Right cardiac atrium (tissue), 5 donors: ENCODE measurements around the gene CD81. TPM values are rescaled to one million over a fixed set of nuclear protein-coding genes. Genes with fewer than 3 reads are reported as not detected.
A peak's percentile ranks its signal among the peaks of the same experiment; 100 is the strongest.

Source experiments
- ATAC-seq, 2 donors: fragments of 200-7000 bp; cut with Tn5 transposase; one replicate each; pipeline versions ENCODE4 v1.8.0 to v1.9.1; 2020; ENCODE audit warnings: moderate library complexity in 2 of 2, mild to moderate bottlenecking in 1 of 2
- DNase-seq, 3 donors: peaks; one replicate each; pipeline ENCODE4 v3.0.0-alpha.2; 2020
- H3K27ac ChIP-seq: one replicate; pipeline ENCODE4 v1.5.1; 2013; ENCODE audit warnings: mild to moderate bottlenecking, low read length, control low read depth, moderate library complexity
- H3K27me3 ChIP-seq: one replicate; pipeline ENCODE4 v1.6.1; 2013; ENCODE audit not compliant: control insufficient read depth, insufficient read depth
- H3K4me1 ChIP-seq: one replicate; pipeline ENCODE4 v1.6.1; 2013; ENCODE audit warnings: low read length; ENCODE audit not compliant: control insufficient read depth, insufficient read depth
- H3K4me3 ChIP-seq: one replicate; pipeline ENCODE4 v1.5.1; 2013; ENCODE audit warnings: low read length, control low read depth
- H3K9me3 ChIP-seq: one replicate; pipeline ENCODE4 v1.6.1; 2013; ENCODE audit warnings: low read length; ENCODE audit not compliant: control insufficient read depth
- WGBS: extraction: QIAGEN DNeasy Blood & Tissue Kit; methylation state at CpG from one replicate; pipeline ENCODE4 v1.1.7; 2013; 5-methylcytosine and 5-hydroxymethylcytosine counted together
- intact Hi-C, 4 donors: fragments of 100-400 bp; cut with DNase I; formaldehyde crosslinking; loops; one replicate each; pipeline versions ENCODE4 v1.11.0 to v1.14.0; 2022 to 2023
- polyA plus RNA-seq: library from polyadenylated mRNA; stranded (reverse); fragments of 200-250 nt; gene quantifications from one replicate; pipeline ENCODE4 v1.2.3, GENCODE V29; 2013
- total RNA-seq, 4 donors: library from RNA; stranded (reverse); fragmentation: NEBNext Ultra II Directional; extraction: Animal tissue kit (Norgen Biotek cat#: 25700); gene quantifications; one replicate each; pipeline ENCODE4 v1.2.1, GENCODE V29; 2021
- donor health status: healthy with polysubstance abuse.
- donor health status: DM: no; HTN: yes; CAD: no.
- donor health status: DM: no; HTN: no; CAD: no.
- donor health status: DM: no; HTN: yes; CAD: no; lungs with severe emphysema.
- donor health status: DM: yes; HTN: yes; CAD: no.

CD81 gene
- total and polyA plus RNA-seq, 5 donors: 677 to 920 (median 816) TPM

GRCh38 chr11:2383852-2384804 is 7.0 kb downstream of the CD81 start:
- peaks cover 50% of the 10 kb centered on the region for H3K4me1 ChIP-seq
- ATAC-seq (peak in 1 of 2 donors; percentile 1), DNase-seq (peak; percentile 46 to 76 (median 76))
- no peaks in the 10 kb centered on the region for H3K27me3 ChIP-seq
- WGBS: 48% methylated on average over 33 of the region's 33 CpGs
- intact Hi-C loops: no loop called here
- no peak overlapping the region for H3K4me3 ChIP-seq
- H3K9me3 ChIP-seq: no peaks in the 10 kb centered on the region
- no peak overlapping the region for H3K27ac ChIP-seq

- peaks cover 50% of the 10 kb centered on the region for H3K4me1 ChIP-seq
- H3K4me3 ChIP-seq: no peak overlapping the region
- DNase-seq (peak; percentile 8 to 48 (median 38)), ATAC-seq (no peak)
- H3K27me3 ChIP-seq: no peaks in the 10 kb centered on the region
- H3K9me3 ChIP-seq: no peaks in the 10 kb centered on the region
- intact Hi-C loops: no loop called here
- peak overlapping the region; percentile 35 for H3K27ac ChIP-seq
- WGBS: 70% methylated on average over 47 of the region's 48 CpGs
Observed at GRCh38 chr11:2385156-2386151, 8.3 kb downstream of the CD81 start.

GRCh38 chr11:2386591-2386990 is 9.5 kb downstream of the CD81 start:
- no peak overlapping the region for H3K4me3 ChIP-seq
- H3K27me3 ChIP-seq: no peaks in the 10 kb centered on the region
- no peak for ATAC-seq
- no peaks in the 10 kb centered on the region for H3K9me3 ChIP-seq
- WGBS: 37% methylated on average over 9 of the region's 9 CpGs
- H3K27ac ChIP-seq: peak overlapping the region; percentile 43
- intact Hi-C loops: no loop called here
- peaks cover 48% of the 10 kb centered on the region for H3K4me1 ChIP-seq
- DNase-seq: peak in 2 of 3 donors; percentile 50 to 53

- Histone ChIP-seq H3K27ac (peak overlapping the region; percentile 6), H3K4me3 (no peak overlapping the region), H3K4me1 (peaks cover 42% of the 10 kb centered on the region), H3K27me3 (no peaks in the 10 kb centered on the region), H3K9me3 (no peaks in the 10 kb centered on the region)
- peak in 1 of 2 donors; percentile 5 for ATAC-seq
- WGBS: 35% methylated on average over 14 of the region's 14 CpGs
- DNase-seq: peak in 2 of 3 donors; percentile 74 to 76
- intact Hi-C loops: no loop called here
Observed at GRCh38 chr11:2387266-2387987, 10.3 kb downstream of the CD81 start.

- Histone ChIP-seq H3K9me3 (no peaks in the 10 kb centered on the region), H3K4me1 (peaks cover 31% of the 10 kb centered on the region), H3K4me3 (no peak overlapping the region), H3K27me3 (no peaks in the 10 kb centered on the region), H3K27ac (peak overlapping the region; percentile 19)
- ATAC-seq (no peak), DNase-seq (peak in 2 of 3 donors; percentile 48 to 58)
- WGBS: 68% methylated on average over 15 of the region's 15 CpGs
- intact Hi-C loops: no loop called here
Observed at GRCh38 chr11:2388431-2389376, 11.6 kb downstream of the CD81 start.

- Histone ChIP-seq H3K4me3 (no peak overlapping the region), H3K9me3 (no peaks in the 10 kb centered on the region), H3K27me3 (no peaks in the 10 kb centered on the region), H3K4me1 (peaks cover 29% of the 10 kb centered on the region), H3K27ac (peak overlapping the region; percentile 19)
- intact Hi-C loops: no loop called here
- 39% methylated on average over 14 of the region's 14 CpGs for WGBS
- DNase-seq (peak in 2 of 3 donors; percentile 36 to 54), ATAC-seq (peak in 1 of 2 donors; percentile 1)
Observed at GRCh38 chr11:2389377-2390026, 12.4 kb downstream of the CD81 start.

- Histone ChIP-seq H3K4me3 (no peak overlapping the region), H3K27me3 (no peaks in the 10 kb centered on the region), H3K27ac (peak overlapping the region; percentile 0), H3K9me3 (no peaks in the 10 kb centered on the region), H3K4me1 (peaks cover 29% of the 10 kb centered on the region)
- no peak for ATAC-seq
- peak in 2 of 3 donors; percentile 54 to 55 for DNase-seq
- WGBS: 82% methylated on average over 23 of the region's 23 CpGs
- intact Hi-C loops: no loop called here
Observed at GRCh38 chr11:2390091-2390724, 13.1 kb downstream of the CD81 start.

GRCh38 chr11:2390725-2391151 is 13.6 kb downstream of the CD81 start:
- Histone ChIP-seq H3K27ac (peak overlapping the region; percentile 3), H3K27me3 (no peaks in the 10 kb centered on the region), H3K4me1 (peaks cover 29% of the 10 kb centered on the region), H3K4me3 (no peak overlapping the region), H3K9me3 (no peaks in the 10 kb centered on the region)
- peak in 2 of 3 donors; percentile 74 to 77 for DNase-seq
- intact Hi-C loops: no loop called here
- peak; percentile 20 to 30 for ATAC-seq
- 54% methylated on average over 8 of the region's 8 CpGs for WGBS
